ENCODE measurements around the gene RWDD3. TPM values are rescaled to one million over a fixed set of nuclear protein-coding genes. Genes with fewer than 3 reads are reported as not detected.
A peak's percentile ranks its signal among the peaks of the same experiment; 100 is the strongest.

The RWDD3 gene
- total RNA-seq, 1 donor = 12.5 TPM

DNA sequence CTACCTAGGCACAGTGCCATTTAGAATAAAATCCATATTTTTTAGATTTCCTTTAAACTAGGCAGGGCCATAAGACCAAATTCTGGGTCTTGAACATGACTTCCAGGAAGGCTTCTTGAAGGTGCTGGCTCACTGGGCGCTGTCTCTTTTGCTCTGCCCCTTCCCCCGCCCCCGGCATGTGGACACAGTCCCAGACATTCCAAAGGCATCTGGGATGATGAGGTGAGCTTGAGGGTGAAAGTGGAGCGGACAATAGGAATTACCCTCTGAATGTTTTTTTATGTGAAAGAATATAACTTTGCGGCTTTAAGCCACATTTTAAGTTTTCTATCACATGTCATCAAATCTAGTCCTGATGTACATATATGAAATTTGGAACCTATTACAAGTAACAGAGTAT, 29.4 kb downstream of the RWDD3 start:
- H3K4me3 ChIP-seq (ENCODE audit: low read depth, low read length) = no peak overlapping the region
- peak; percentile 22 for DNase-seq (ENCODE audit: low read depth)
- TF ChIP-seq, protein P1, sequence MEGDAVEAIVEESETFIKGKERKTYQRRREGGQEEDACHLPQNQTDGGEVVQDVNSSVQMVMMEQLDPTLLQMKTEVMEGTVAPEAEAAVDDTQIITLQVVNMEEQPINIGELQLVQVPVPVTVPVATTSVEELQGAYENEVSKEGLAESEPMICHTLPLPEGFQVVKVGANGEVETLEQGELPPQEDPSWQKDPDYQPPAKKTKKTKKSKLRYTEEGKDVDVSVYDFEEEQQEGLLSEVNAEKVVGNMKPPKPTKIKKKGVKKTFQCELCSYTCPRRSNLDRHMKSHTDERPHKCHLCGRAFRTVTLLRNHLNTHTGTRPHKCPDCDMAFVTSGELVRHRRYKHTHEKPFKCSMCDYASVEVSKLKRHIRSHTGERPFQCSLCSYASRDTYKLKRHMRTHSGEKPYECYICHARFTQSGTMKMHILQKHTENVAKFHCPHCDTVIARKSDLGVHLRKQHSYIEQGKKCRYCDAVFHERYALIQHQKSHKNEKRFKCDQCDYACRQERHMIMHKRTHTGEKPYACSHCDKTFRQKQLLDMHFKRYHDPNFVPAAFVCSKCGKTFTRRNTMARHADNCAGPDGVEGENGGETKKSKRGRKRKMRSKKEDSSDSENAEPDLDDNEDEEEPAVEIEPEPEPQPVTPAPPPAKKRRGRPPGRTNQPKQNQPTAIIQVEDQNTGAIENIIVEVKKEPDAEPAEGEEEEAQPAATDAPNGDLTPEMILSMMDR (IDR thresholded peaks at IDR 0.05; ENCODE audit: insufficient read depth, low read length) = no peak

DNA sequence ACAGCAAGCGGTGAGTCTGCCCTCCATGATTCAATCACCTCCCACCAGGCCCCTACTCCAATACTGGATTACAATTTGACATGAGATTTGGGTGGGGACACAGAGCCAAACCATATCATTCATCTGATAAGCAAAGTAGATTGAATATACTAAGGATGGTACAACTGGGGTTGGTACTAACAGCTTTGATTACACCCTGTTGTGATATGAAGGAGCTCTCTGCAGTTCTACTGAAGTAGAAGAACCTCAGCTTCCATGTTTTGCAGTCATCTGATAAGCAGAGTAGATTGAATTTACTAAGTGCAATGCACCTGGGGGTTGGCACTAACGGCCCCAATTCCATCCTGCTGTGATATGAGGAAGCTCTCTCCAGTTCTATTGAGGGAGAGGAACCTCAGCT, 31.1 kb downstream of the RWDD3 start:
- no peak overlapping the region for H3K4me3 ChIP-seq (ENCODE audit: low read depth, low read length)
- no peak for DNase-seq (ENCODE audit: low read depth)
- TF ChIP-seq, protein P1 (IDR thresholded peaks at IDR 0.05; ENCODE audit: insufficient read depth, low read length) = no peak

DNA sequence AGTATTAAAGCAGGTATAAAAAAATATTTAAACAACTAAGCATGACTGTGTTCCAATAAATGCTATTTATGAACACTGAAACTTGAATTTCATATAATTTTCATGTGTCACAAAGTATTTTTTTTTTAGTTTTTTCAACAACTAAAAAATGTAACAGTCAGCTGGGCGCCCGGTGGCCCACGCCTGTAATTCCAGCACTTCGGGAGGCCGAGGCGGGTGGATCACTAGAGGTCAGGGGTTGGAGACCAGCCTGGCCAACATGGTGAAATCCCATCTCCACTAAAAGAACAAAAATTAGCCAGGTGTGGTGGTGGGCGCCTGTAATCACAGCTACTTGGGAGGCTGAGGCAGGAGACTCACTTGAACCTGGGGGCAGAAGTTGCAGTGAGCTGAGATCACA, 42.4 kb downstream of the RWDD3 start:
- TF ChIP-seq, protein P1 (IDR thresholded peaks at IDR 0.05; ENCODE audit: insufficient read depth, low read length) = no peak
- no peak for DNase-seq (ENCODE audit: low read depth)
- H3K4me3 ChIP-seq (ENCODE audit: low read depth, low read length) = no peak overlapping the region

DNA sequence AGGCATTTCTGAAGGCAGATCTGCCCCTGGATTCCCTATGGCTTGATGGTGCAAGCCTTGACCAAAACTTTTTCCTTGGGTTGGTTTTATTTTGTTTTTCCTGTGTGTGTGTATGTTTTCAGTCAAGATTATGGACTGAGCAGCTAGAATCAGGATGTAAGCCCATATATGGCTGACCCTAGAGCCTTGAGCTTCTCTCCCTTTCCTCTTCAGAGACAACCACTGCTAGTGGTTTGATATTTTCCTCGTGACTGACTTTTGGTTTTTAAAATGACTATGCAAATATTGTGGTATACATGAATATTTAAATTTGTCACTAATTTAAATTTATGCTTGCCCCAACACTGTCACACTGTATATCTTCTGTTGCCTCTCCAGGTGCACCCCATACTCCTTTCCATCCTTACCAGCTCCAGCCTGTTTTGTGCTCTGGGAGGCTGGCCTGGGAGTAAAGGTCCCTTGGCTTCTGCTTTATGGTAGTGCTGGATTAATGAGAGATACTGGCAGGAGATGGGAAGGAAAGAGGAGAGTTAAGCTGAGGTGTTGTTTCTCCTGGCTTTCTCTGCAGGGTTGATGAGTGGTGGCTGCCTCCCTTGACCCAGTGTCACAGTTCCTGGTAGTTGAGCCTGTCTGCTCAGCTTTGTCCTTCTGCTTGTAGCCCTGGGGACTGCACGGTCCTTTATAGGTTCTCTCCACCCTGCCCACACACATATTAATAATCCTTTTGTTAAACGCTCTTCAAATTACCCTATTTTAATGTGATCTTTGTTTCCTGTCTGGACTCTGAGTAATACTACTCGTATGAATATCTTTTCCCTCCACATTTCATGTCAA, 44.4 kb downstream of the RWDD3 start:
- no peak for DNase-seq (ENCODE audit: low read depth)
- H3K4me3 ChIP-seq (ENCODE audit: low read depth, low read length) = no peak overlapping the region
- TF ChIP-seq, protein P1 (IDR thresholded peaks at IDR 0.05; ENCODE audit: insufficient read depth, low read length) = no peak

DNA sequence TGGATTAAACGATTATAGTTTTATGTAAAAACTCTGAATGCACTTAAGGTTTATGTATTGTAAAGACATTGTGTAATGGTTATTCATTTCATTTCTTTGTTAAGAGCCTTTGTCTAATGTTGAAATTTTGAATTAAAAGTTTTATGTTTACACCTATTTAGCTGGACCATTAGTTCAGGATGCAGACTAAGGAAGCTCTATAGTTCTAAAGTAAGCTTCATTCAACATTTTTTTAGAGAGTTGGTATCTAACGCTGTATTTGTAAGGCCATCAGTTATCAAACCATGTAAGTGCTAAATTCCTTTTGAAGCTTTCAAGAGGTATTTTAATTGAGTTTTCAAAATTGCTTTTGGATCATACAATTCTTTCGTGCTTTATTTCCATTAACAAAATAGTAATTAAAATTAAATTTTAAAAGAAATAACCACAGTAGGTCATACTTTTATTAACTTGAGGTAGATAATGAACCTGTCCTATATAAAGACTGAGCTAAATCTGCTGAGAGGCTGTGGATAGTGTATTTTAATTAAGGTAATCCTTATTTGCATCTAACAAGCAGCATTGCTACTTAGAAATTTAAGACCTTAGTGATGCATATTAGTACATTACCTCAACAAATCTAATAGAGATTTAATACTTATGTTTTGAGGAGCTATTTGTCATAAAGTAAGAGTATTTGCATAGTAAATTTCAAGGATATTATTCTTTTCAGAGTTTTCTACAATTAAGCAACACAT, 47.9 kb downstream of the RWDD3 start:
- no peak overlapping the region for H3K4me3 ChIP-seq (ENCODE audit: low read depth, low read length)
- TF ChIP-seq, protein P1 (IDR thresholded peaks at IDR 0.05; ENCODE audit: insufficient read depth, low read length) = no peak
- DNase-seq (ENCODE audit: low read depth) = no peak

DNA sequence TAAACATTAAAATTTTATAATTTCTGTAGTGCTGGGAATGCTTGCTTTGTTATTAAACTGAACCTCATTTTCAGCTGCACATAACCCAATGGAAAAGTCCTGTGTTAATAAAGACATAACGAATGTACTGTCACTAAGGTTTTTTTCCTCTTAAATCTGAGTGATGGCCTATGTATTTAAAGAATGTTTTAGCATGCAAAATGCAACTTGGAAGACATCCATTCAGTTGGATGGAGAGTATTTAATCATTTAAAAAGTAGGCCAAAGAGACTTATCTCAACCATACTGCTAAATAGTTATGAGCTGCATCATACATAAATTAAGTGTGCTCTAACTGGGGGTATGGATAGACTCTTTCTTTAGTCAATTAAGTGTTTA, 48.5 kb downstream of the RWDD3 start:
- no peak overlapping the region for H3K4me3 ChIP-seq (ENCODE audit: low read depth, low read length)
- peak; percentile 2 for DNase-seq (ENCODE audit: low read depth)
- TF ChIP-seq, protein P1 (IDR thresholded peaks at IDR 0.05; ENCODE audit: insufficient read depth, low read length) = no peak

Measured in fibroblast of the aortic adventitia (primary cell).